HG02973 (cell line): ENCODE data around the gene LIN28B.

Experiments
- ATAC-seq: cut with Tn5 transposase; IDR thresholded peaks from one replicate; pipeline ENCODE4 v1.9.1; 2021; ENCODE audit warnings: moderate library complexity; ENCODE audit not compliant: unreplicated experiment

Gene LIN28B

GRCh38 chr6:105107207-105107606 lies 150.3 kb downstream of the LIN28B start:
- no peak for ATAC-seq

GRCh38 chr6:105108631-105109262 lies 151.8 kb downstream of the LIN28B start:
- no peak for ATAC-seq

GRCh38 chr6:105109955-105110895 lies 153.3 kb downstream of the LIN28B start:
- no peak for ATAC-seq

- ATAC-seq: no peak
These were observed 154.2 kb downstream of the LIN28B start for GRCh38 chr6:105111105-105111504.

GRCh38 chr6:105111871-105112270 lies 155.0 kb downstream of the LIN28B start:
- ATAC-seq: no peak

GRCh38 chr6:105112577-105112976 lies 155.7 kb downstream of the LIN28B start:
- no peak for ATAC-seq

GRCh38 chr6:105113422-105113821 lies 156.5 kb downstream of the LIN28B start:
- no peak for ATAC-seq

- ATAC-seq: no peak
These were observed 159.2 kb downstream of the LIN28B start for GRCh38 chr6:105116150-105116549.

- ATAC-seq: no peak
These were observed 163.7 kb downstream of the LIN28B start for GRCh38 chr6:105120570-105120969.

GRCh38 chr6:105121981-105122380 lies 165.1 kb downstream of the LIN28B start:
- no peak for ATAC-seq

GRCh38 chr6:105122717-105123116 lies 165.8 kb downstream of the LIN28B start:
- ATAC-seq: no peak
